AG08395 (cell line): ENCODE data around the gene SFXN5.

Experiments
- DNase-seq: peaks from one replicate; pipeline ENCODE4 v3.0.0; 2012; ENCODE audit warnings: mixed read lengths, low spot score

SFXN5 gene

GRCh38 chr2:73043929-73044832, 27.3 kb downstream of the SFXN5 start:
- no peak for DNase-seq

DNA sequence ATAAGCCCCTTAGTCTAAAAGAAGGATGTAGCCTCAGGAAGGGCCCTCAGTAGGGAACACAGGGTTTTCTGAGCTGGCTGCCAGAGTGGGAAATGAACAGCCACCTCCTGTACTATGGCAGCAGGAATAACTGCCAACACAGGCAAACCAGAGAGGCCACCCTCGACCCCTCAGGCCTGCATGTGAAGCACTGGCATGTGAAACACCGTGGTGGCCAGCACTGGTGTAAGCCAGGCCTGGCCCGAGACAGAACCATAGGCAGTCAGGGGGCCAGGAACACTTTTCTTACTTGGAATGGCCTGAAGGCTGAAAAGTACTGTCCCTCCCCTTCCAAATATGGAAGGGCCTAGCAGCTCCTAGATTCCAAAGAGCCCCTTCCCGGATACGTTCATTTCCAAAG, 28.2 kb downstream of the SFXN5 start:
- DNase-seq = no peak

DNA sequence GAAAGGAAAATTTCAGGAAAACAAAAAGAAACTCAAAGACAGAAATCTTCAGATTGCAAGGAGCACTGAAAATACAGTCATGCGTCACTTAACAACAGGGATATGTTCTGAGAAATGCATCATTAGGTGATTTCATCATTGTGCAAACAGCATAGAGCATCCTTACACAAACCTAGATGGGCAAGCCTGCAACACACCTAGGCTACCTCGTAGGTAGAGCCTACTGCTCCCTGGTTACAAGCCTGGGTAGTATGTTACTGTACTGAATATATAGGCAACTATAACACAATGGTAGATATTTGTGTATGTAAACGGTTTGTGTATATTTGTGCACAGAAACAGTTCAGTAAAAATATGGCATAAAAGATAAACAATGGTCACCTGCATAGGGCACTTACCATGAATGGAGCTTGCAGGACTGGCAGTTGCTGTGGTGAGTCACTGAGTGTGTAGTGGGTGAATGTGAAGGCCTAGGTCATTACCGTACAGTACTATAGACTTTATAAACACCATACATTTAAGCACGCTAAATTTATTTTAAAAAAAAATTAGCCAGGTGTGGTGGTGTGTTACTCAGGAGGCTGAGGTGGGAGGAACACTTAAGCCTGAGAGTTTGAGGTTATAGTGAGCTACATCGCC, 33.4 kb downstream of the SFXN5 start:
- no peak for DNase-seq

- DNase-seq = no peak
Observed at GRCh38 chr2:73036766-73037165, 34.7 kb downstream of the SFXN5 start.

DNA sequence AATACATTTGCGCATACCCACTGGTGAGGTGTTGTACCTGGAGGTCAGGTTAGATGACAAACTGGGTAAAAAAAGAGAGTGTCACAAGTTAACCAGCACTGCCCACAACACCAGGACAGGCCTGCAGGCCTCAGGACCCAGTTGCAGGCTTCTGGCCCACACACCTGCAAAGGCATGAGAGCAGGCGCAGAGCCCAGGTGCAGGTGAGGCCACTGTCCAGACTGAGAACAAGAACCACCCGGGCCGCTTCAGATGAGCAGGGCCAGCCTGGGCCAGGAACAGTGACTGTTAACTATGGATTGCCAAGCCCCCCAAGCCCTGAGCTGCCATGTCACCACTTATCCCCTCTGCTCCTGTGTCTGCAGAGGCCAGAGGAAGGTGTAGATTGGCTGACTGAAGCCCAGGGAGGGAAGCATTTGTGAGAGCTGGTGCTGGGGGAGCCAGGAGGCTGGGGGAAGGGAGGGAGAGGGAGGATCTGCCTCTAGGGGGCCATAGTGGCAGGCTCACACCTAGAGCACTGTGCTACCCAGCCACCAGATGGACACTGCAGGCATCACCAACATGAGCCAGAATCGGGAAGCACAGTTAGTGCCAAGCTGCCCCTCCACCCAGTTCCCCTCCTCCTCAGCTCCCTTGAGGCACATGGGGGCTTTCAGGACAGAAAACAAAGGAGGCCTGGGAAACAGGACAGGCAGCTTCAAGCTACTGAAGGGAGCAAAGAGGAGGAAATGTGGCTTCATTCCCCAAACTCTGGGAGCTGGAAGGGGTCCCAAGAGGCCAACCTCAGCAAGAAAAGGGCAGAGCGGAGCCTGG, 35.4 kb downstream of the SFXN5 start:
- DNase-seq = no peak

- DNase-seq = no peak
Observed at GRCh38 chr2:73034661-73035375, 36.7 kb downstream of the SFXN5 start.

DNA sequence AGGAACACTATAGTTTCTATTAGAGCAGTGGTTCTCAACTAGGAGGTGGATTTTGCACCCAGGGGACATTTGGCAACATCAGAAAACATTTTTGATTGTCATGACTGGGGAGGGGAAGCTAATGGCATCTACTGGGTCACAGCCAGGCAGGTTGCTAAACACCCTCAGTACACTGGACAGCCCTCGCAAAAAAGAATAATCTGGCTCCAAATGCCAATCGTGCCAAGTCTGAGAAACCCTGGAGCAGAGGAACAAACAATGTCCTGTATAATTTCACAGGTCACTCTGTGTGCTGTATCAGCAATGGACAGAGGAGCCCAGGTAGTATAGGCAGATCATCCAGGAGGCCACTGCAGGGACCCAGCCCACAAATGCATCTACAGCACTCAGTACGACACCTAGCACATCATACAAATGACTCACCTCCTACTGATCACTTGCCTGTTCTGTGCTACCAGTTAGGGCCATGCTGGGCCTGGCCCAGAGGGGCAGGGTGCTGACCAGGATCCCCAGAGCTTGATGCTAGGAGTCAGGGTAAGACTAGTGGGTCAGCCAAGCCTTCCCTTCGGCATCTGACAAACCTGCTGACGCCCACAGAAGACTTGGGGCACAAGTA, 37.6 kb downstream of the SFXN5 start:
- DNase-seq = no peak

- no peak for DNase-seq
Observed at GRCh38 chr2:73033142-73033765, 38.3 kb downstream of the SFXN5 start.

DNA sequence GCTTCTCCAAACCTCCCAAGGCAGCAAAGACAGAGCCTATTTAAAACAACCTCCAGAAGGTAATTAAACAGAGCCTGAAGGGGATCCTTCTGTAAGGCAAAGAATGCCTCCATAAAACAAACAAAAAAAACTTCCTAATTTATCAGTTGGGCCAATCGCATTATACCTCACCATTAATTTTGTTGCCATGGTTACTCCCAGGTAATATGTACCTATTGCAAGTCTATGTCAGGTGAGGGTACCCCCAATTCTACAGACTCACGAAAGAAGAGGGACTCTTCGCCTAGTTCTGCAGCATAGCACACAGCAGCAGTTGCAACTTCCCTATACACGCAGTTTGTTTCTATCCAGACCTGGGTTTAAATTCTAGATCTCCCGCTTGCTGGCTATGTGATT, 38.8 kb downstream of the SFXN5 start:
- DNase-seq = no peak

GRCh38 chr2:73031725-73032701, 39.5 kb downstream of the SFXN5 start:
- no peak for DNase-seq

DNA sequence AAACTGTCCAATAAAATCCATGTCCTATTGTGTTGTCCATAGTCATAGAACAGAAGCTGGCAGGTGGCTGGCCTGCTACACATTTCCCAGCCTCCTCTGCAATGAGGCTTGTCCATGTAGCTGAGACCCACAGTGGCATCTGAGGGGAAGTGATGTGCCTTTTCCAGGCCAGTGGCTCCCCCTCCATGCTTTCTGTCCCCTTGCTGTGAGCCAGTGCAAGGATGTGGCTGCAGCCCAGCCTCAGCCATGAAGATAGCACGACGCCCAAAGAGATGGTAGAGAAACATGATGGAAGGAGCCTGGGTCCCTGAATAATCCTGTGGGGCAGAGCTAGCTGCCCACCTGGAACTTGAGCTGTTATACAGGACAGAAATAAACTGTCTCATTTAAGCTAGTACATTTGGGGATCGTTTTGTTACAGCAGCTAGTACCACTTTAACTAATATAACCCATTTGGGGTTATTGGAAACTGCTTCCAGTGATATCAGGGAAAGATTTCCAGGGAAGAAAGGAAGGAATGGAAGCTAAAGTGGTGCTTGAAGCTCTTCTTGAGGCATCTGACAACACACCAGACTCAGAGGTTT, 40.3 kb downstream of the SFXN5 start:
- DNase-seq = no peak

DNA sequence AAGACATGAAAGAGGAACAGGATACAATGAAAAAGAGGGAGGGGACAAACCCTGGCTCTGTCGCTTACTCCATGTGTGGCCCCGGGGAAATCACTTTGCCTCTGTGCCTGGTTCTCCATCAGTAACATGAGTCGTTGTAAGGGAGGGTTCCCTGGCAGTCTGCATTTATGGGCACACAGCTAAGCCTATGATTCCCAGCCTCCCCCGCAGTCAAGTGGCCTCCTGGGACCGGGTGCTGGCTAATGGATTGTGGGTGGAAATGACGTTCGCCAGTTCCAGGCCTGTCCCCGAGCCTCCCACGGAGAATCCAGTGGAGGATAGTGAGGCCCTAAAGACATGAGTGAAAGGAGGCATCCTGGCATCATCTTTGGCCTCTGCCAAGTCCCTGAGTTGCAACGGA, 42.7 kb downstream of the SFXN5 start:
- DNase-seq = no peak

DNA sequence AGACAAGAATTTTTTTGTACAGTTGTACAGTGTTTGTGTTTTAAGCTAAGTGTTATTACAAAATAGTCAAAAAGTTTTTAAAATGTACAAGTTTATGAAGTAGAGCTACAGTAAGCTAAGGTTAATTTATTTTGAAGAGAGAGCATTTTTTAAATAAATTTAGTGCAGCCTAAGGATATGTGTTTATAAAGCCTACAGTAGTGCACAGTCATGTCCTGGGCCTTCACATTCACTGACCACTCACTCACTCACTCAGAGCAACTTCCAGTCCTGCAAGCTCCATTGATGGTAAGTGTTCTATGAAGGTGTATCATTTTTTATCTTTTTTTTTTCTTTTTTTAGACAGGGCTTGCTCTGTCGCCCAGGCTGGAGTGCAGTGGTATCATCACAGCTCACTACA, 44.2 kb downstream of the SFXN5 start:
- no peak for DNase-seq

- DNase-seq = no peak
Observed at GRCh38 chr2:73023497-73023896, 48.0 kb downstream of the SFXN5 start.

GRCh38 chr2:73022024-73022568, 49.4 kb downstream of the SFXN5 start:
- no peak for DNase-seq

- DNase-seq = no peak
Observed at GRCh38 chr2:73021371-73022010, 50.0 kb downstream of the SFXN5 start.

GRCh38 chr2:73020657-73021370, 50.7 kb downstream of the SFXN5 start:
- peak; percentile 79 for DNase-seq

DNA sequence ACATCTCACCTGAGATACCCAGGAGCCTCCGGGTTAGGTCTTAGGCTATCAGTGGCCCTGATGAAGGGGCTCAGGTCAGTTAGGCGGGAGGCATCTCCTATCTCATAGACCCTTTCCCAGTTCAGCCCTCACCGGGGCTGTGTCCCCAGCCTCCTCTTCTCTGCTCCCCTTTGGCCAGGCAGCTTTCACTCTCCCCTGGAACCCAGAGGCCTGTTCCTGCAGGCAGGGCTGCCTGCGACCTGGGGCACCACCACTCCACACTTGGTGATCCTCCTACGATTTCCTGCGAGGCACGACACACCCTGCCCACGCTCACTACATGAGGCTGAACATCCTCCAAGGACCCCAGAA, 51.2 kb downstream of the SFXN5 start:
- no peak for DNase-seq
